ENCODE results near the gene SELP. TPM values are rescaled to one million over a fixed set of nuclear protein-coding genes. Genes with fewer than 3 reads are reported as not detected.

Gene SELP
- total RNA-seq, 1 experiment from 2014 or later, result not detected

GRCh38 chr1:169571450-169571849 lies 58.5 kb downstream of the SELP start:
- Histone ChIP-seq H4K91ac (ENCODE audit: insufficient read length, low read depth, low read length) (no peak overlapping the region), H3K9ac (ENCODE audit: extremely low read depth, insufficient read length, low read length) (no peak overlapping the region), H3K56ac (ENCODE audit: insufficient read length, low read depth, low read length) (no peak overlapping the region), H3K23me2 (ENCODE audit: insufficient read length, low read depth, low read length, poor library complexity, severe bottlenecking) (no peaks in the 10 kb centered on the region), H3K23ac (ENCODE audit: insufficient read length, low read depth, low read length) (no peak overlapping the region), H4K8ac (replicated peaks; ENCODE audit: insufficient read length, low read depth, low read length) (no peak overlapping the region), H3K4ac (ENCODE audit: low read depth, low read length) (no peak overlapping the region), H3K79me2 (ENCODE audit: insufficient read depth, low read length) (no peaks in the 10 kb centered on the region), H4K5ac (ENCODE audit: insufficient read length, low read depth, low read length) (no peak overlapping the region), H3K79me1 (ENCODE audit: insufficient read depth, low read depth, low read length, poor library complexity, severe bottlenecking) (no peaks in the 10 kb centered on the region), H3K9me3 (ENCODE audit: control insufficient read depth, low read depth, low read length) (no peaks in the 10 kb centered on the region), H2AFZ (ENCODE audit: low read length) (no peak overlapping the region), H2AK5ac (ENCODE audit: insufficient read length, low read length) (no peak overlapping the region), H3K27me3 (ENCODE audit: insufficient read depth, low read length) (no peaks in the 10 kb centered on the region), H3K4me2 (ENCODE audit: insufficient read depth, insufficient read length, low read length) (no peak overlapping the region), H2BK120ac (ENCODE audit: low read depth, low read length, poor library complexity, severe bottlenecking) (no peak overlapping the region), H2BK5ac (ENCODE audit: insufficient read length, low read length) (no peak overlapping the region), H3K27ac (ENCODE audit: insufficient read length, low read depth, low read length) (no peak overlapping the region), H4K20me1 (ENCODE audit: control insufficient read depth, insufficient read depth, insufficient read length) (no peaks in the 10 kb centered on the region), H2BK12ac (ENCODE audit: insufficient read length, low read depth, low read length) (no peak overlapping the region), H3K4me1 (ENCODE audit: insufficient read depth, low read length) (no peaks in the 10 kb centered on the region), H3T11ph (ENCODE audit: low read length) (no peak overlapping the region), H2BK20ac (ENCODE audit: low read depth, low read length, poor library complexity, severe bottlenecking) (no peak overlapping the region), H3K18ac (ENCODE audit: insufficient read length, low read depth, low read length) (no peak overlapping the region), H2BK15ac (ENCODE audit: low read depth, low read length) (no peak overlapping the region), H3K14ac (ENCODE audit: insufficient read depth, low read length) (no peak overlapping the region)
- DNase-seq, result no peak
- no peaks in the 10 kb centered on the region for H3K36me3 Mint-ChIP-seq (ENCODE audit: insufficient read depth in 1 of 3, low read depth in 3 of 3)
- H3K27ac Mint-ChIP-seq, result no peak overlapping the region
- H3K27me3 Mint-ChIP-seq (ENCODE audit: low read depth), result peaks cover 4% of the 10 kb centered on the region; the same call in 1 of the 2 replicates
- no peaks in the 10 kb centered on the region for H3K4me1 Mint-ChIP-seq
- no peak for TF ChIP-seq CTCF (conservative IDR thresholded peaks at IDR 0.05)
- no peak overlapping the region for H3K4me3 Mint-ChIP-seq
- no CpG with 5 or more reads among the region's 3 CpGs for WGBS (ENCODE audit: extremely low coverage, insufficient read length, low lambda C conversion rate)
- H3K9me3 Mint-ChIP-seq, result no peaks in the 10 kb centered on the region

All from H9 (cell line).